Uterus (tissue), 2 donors: ENCODE measurements around the gene BTBD6.

Experiments used
- CTCF ChIP-seq, 4 experiments: fragments of 200-600 bp in 2 of 4; fragments of 450-650 bp in 2 of 4; sonication (generic) in 2 of 4; IDR thresholded peaks; one replicate each; pipeline ENCODE4 v1.5.1; 2016 to 2019; ENCODE audit warnings: antibody characterized with exemption in 4 of 4, mild to moderate bottlenecking in 2 of 4, moderate library complexity in 1 of 4
- POLR2A ChIP-seq, 2 donors: fragments of 450-650 bp; IDR thresholded peaks; one replicate each; pipeline ENCODE4 v1.6.1; 2016; ENCODE audit warnings: antibody characterized with exemption in 2 of 2, mild to moderate bottlenecking in 1 of 2, moderate library complexity in 1 of 2

GRCh38 chr14:105211086-105211757 is 37.1 kb upstream of the BTBD6 start:
- TF ChIP-seq POLR2A (IDR thresholded peaks at IDR 0.05) (no peak), CTCF (IDR thresholded peaks at IDR 0.05) (no peak)
